HG02610 (cell line): ENCODE data around the gene COL18A1.

Experiments used
- ATAC-seq: cut with Tn5 transposase; IDR thresholded peaks from one replicate; pipeline ENCODE4 v1.9.1; 2021; ENCODE audit warnings: mild to moderate bottlenecking, moderate library complexity; ENCODE audit not compliant: unreplicated experiment

COL18A1 gene

DNA sequence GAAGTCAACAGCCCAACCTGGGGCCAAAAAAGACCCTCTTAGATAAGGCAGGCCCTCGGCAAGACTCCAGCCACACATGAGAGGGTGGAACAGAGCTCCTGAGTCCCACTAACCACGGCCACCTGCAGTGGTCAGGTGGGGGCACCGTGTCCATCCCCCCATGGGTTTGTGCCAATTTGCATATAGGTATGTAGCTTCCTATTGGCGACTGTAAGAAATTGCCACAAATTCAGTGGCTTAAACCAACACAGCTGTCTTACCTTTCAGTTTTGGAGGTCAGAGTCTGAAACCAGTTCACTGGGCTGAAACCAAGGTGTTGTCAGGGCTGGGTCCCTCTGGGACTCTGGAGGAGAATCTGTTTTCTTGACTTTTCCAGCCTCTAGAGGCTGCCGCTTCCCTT, 59.3 kb downstream of the COL18A1 start:
- ATAC-seq: no peak

DNA sequence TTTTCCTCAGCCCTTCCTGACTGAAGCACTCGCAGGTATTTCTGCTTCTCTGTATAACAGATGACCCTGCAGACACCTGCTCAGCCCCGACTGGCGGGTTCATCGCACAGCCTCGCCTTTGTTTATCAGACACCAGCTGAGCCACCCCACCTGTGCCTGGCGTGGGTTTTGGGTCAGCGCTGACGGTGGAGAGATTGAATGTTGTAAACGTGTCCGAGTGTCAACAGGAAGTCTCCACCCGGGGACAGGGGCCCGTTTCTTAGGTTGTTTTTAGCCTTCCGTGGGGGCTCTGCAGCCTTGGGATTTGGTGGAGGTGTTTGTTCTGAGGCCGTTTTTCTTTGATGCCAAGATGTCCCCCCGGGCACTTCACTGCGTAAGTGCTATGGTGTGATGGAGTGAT, 60.1 kb downstream of the COL18A1 start:
- ATAC-seq: no peak

DNA sequence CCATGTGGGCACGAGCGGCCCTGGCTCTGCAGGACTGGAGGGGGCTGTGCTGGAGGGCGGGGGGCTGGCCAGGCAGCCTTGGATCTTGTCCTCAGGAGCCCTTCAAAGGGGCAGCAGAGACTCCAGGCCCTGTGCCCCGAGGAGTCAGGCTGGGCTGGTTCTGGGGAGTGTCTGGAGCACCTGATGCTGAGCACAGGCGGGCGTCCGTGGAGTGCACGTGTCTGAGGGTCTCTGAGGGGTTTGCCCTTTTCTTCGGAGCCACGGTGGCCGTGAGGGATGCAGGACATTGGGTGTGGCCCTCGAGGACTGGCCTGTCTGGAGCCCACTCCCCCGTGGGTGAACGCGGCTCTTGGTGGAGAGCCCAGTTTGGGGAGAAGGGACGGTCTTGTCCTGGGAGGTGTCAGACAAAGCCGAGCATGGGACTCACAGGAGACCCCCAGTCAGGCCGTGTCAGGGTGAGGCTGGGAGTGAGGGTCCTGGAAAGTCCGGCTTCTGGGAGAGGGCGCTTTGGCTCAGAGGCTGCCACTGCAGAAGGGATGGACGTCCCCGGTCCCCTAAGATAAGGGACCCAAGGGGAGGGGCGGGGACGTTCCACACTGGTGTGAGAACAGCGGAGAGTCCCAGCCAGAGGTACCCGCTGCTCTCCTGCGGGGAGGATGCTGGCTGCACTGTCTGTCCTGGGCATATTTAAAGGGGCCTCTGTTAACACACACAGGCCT, 60.8 kb downstream of the COL18A1 start:
- no peak for ATAC-seq

DNA sequence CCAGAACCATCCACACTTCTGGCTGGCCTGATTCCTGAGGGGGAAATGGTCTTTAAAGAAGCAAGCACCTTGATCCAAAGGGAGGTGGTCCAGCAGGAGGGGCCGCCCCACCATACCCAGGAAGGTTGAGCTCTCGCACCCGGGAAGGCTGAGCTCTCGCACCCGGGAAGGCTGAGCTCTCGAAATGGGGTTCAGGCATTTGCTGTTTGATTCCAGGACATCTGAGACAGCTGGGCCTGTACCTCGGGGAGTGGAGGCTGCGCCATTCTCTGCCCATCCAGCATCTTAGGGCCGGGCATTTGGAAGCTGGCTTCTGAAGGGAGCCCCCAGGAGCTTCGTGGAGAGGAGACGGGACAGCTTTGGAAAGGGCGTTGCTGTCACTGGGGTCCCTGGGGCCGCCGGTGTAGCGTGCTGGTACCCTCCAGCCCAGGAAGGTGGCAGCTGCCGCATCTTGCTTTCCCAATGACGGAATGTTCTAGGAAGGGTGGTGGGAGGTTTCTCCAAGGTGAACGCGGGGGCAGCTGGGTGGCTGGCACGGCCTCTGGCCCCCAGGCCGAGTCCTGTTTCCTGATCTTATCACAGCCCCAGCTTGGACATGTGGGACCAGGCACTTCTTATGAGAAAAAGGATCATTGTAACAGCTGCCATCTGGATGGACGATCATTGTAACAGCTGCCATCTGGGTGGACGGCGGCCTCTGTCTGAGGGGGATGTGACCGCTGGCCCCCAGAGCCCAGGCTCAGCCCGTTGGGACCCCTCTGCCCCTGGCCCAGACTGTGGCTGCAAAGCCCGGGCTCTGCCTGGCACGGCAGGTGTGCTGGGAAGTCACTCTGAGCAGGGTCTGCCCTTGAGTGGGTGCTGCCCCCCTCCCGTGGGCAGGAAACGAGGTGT, 61.6 kb downstream of the COL18A1 start:
- ATAC-seq: no peak

DNA sequence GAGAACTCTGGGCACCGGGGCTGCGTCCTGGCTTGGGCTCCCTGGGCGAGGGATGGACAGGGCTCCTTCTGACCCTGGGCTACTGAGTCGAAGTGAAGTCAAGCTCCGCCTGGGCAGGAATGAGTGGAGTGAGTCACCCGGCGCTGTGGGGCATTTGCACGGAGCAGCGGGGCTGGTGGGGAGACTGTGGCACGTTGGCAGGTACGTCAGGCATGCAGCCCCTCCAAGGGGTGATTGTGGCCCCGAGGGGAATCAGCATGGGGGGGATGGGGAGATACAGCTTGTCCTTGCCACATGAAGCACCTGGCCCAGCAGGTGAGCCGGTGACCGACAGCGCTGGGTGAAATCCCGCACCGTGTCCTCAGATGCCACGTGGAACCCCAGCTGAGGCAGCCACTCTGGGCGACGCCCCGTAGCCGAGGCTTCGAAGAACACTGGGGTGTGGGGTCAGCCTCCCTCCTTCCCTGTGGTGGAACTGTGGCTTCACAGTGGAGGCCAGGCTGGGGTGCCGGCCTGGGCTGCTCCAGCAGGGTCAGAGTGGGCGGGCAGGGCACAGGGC, 62.3 kb downstream of the COL18A1 start:
- no peak for ATAC-seq

DNA sequence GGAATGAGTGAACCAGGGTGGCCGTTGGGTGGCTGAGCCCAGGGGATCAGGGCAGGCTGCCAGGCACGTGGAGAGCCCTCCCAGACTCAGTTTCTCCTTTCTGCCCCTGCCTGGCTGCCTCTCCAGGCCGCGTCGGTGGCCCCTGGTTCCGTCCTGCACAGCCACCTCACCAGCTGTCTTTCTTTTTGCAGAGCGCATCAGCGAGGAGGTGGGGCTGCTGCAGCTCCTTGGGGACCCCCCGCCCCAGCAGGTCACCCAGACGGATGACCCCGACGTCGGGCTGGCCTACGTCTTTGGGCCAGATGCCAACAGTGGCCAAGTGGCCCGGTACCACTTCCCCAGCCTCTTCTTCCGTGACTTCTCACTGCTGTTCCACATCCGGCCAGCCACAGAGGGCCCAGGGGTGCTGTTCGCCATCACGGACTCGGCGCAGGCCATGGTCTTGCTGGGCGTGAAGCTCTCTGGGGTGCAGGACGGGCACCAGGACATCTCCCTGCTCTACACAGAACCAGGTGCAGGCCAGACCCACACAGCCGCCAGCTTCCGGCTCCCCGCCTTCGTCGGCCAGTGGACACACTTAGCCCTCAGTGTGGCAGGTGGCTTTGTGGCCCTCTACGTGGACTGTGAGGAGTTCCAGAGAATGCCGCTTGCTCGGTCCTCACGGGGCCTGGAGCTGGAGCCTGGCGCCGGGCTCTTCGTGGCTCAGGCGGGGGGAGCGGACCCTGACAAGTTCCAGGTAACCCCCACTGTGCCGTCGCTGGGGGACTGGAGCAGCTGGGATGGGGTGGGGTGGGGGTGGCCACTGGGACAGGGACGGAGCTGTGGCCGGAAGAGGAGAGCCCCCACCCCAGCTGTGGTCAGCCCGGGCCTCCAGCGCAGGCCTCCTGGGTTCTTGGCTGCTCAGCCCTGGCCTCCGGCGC, 63.3 kb downstream of the COL18A1 start:
- ATAC-seq: no peak

DNA sequence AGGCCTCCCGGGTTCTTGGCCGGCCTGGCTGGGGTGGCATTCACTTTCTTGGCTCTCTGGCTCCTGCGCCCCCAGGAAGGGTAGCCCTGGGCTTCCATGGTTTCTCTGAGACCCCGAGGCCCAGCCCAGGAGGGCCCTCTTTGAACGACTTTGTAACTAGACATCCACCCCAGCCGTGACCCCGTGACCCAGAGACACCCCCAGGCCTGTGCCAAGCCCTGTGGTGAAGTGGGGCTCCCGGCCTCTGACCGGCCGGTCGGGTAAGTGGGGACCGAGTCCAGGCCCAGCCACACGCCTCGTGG, 64.0 kb downstream of the COL18A1 start:
- ATAC-seq: no peak

DNA sequence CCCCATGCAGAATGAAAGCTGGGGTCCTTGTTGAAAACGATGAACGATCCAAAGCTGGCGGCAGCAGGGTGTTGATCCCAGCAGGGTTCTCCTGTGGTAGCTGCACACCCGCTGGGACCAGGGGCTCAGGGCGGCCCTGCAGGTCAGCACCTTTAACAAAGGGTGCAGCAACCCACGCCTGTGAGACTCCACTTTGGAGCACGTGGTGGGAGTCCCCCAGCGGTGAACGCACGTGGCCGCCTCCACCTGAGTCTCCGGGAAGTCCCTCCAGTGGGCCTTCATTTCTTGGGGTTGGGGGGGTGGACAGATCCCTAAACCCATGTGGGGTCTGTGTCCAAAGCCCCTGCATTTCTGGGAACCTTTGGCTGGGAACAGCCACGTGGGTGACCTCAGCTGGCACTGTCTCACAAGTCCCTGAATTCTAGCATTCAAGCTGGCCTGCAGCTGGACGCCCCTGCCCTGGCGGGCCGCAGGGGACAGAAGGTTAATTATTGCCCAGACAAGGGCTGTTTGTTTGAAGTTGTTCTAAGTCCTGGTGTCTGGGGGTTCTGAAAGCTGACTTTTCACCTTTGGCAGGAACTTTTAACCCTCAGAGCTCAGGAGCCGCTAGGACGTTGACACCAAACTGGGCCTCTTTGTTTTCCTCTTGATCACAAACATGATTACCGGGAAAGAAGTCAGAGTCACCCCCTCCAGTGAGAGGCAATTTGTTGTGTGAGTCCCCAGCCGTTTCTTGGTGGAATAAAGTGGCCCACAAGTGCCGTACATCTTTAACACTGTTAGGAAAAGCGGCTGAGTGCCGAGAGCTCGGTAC, 64.5 kb downstream of the COL18A1 start:
- no peak for ATAC-seq

DNA sequence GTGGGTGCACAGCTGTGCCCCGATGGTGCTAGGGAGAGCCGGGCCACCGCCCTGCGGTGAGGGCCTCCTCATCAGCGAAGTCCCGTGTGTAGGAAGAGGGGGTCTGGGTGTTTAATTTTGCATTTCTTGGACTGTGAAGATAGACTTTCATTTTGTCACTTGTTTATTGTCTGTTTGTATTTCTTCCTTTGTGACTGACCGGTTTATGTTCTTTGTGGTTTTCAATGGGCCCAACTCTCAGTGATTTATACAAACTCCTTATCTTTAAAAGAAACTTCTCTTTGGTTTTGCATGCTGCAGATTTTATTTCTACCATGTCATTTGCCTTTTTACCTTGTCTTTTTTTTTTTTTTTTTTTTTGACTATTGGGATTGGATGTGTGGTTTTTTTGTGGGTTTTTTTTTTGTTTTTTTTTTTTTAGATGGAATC, 65.1 kb downstream of the COL18A1 start:
- ATAC-seq: no peak

DNA sequence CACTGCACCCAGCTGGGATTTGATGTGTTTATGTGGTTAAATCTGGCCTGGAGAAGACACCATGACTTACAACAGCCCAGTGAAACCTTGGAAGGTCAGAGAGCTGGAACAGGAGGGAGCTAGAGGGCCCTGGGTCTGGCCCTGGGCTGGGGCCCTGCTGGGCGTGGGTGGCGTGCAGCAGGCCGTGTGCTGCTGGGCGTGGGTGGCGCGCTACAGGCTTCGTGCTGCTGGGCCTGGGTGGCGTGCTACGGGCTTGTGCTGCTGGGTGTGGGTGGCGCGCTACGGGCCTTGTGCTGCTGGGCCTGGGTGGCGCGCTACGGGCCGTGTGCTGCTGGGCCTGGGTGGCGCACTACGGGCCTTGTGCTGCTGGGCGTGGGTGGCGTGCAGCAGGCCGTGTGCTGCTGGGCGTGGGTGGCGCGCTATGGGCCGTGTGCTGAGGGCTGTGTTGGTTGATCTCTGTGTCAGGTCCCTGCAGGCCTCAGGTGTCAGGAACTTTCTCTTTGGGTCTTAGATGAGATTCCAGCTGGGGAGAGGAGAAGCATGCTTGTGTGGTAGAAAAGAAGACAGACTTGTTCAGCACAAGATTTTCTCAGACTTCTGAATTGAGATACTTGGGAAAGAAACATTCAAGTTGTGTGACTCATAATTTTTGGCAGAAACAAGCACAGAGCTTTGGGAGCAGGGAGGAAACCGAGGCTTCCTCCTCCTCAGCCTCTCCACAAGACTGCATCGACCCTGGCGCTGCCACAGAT, 66.0 kb downstream of the COL18A1 start:
- ATAC-seq: no peak

DNA sequence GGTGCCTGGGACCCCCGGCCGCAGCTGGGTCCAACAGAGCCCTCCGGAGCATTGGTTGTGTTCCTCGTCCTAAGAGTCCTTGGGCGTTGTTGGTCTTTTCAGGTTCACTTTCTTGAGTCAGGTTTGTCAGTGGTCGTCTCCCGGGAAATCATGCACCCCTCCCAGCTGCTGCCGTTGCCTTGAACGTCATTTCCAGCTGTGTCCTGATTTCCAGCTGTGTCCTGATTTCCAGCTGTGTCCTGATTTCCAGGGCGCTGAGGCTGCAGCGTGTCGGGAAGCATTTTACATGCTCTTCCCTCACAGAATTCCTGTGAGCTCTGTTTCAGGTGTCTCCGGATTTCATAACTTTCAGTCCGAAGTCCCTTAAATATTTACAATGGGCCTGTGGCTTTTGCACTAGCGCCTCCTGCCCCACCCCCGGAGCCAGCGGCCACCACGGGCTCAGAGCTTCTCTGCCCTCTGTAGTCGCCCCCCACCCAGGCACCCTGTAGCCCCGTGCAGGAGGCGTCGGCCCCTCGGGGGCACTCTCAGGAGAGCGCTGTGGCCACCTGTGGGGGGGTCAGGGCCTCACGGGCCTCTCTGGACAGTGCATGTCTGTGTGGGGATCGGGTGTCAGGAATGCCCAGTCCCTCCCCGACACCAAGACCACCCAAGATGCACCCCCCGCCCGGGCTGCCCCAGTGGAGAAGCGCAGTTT, 66.7 kb downstream of the COL18A1 start:
- ATAC-seq: no peak

DNA sequence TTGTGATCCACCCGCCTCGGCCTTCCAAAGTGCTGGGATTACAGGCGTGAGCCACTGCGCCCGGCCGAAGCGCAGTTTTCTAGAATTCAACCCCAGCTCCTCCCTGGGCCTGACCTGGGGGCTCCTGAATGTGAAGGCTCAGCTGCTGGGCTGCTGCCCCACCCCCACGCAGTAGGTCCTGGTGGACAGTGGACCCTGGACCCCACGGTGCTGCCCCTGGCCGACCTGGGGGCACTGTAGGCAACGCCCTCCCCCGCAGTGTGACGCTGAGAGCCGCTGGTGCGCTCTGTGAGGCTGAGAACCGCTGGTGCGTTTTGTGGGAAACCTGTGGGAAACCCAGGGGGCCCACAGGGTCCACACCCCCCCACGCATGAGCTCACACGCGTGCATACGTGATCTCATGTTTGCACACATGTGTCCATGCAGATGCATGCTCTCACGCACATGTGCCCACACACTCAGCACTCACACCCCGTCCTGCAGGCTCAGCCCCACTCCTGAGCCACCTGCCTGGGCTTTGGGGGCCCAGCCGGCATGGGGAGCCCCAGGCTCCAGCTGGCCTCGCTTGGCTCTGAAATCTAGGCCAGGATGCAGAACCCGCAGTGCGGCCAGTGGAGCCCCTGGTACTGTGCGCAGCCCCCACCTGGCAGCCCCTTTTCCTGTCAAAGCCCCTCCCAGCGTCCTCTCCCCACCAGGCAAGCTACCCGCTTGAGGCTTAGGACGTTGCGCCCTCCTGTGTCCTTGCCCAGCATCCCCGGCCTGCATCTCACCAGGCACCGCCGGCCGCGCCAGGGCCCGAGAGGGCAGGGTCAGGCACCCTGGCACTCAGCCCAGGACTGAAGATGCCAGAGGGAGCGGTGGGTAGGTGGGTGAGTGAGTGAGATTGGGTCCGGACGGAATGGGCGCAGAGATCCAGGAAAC, 67.7 kb downstream of the COL18A1 start:
- no peak for ATAC-seq

DNA sequence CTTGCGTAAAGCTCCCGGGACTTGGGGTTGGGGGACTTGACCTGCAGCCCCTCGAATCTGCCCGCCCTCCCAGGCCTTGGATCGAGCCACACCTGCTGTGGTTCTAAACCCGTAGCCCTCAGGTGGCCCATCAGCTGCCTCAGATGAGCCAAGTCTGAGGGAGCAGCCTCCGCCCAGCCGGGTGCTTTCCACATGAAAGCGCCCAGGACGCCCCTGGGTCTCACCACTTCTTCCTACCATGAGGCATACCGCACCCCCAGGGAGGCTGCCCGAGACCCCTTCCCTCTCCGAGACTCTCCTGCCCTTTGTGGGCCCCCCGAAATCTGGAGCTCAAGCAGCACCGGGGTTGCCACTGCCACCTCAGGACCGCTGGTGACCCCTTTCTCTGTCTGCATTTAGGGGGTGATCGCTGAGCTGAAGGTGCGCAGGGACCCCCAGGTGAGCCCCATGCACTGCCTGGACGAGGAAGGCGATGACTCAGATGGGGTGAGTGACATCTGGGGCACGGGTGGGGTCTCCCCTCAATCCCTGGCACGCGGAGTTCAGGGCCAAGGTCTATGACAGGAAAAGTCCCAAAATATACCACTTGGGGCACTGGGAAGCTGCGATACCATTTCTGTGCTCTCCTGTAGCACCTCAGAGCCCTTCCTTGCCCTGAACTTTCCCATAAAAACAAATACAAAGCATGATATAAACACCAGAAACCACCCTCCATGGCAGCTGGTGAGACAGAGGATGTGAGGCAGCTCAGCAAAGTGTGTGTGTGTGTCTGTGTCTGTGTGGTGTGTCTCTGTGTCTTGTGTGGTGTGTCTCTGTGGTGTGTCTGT, 68.7 kb downstream of the COL18A1 start:
- ATAC-seq: no peak

DNA sequence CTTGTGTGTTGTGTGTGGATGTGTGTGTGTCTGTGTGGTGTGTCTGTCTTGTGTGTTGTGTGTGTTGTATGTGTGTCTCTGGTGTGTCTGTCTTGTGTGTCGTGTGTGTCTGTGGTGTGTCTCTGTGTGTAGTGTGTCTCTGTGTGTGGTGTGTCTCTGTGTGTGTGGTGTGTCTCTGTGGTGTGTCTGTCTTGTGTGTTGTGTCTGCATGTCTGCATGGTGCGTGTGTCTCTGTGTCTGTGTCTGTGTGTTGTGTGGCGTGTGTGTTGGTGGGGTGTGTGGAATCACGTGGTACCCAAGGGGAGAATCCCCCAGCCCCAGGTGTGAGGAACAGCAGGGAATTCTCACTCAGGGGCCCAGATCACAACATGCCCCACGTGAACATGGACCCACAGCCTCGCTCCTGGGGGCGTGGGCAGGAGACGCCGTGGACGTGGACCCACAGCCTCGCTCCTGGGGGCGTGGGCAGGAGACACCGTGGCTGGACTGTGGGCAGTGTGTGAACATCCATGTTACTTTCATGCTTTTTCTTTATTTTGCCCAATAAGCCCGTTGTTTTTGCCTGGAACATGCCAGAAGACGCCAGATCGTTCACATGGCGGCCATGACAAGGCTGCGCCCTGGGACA, 69.5 kb downstream of the COL18A1 start:
- no peak for ATAC-seq

DNA sequence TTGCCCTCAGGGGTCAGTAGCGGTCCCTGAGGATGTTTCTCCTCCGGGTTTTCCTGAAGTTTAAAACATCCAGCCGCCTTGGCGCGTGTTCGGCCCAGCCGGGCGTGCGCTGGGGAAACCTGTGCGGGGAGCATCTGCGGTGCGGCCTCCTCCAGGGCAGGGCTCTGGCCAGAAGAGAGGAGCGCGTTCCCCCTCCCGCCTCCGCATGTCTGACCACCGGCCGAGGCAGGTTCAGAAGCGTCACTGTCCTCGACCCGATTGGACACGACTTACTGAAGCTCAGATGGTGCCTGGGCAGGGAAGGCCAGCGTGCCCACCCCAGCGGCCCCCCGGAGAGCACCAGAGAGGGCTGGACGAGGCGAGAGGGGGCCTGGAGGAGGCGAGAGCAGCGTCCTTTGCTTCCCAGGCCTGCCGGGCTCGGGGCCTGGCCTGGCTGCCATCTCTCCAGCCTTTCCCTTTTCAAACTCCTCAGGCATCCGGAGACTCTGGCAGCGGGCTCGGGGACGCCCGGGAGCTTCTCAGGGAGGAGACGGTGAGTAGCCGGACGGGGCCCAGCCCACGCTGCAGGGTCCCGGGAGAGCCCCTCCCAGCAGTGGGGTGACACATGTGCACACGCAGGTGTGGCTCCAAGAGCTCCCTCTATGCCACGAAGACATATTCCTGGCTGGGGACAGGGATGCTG, 70.2 kb downstream of the COL18A1 start:
- no peak for ATAC-seq
